WERI-Rb-1 (cell line): ENCODE measurements around the gene STXBP5.

ENCODE experiments used
- DNase-seq: peaks from one replicate; pipeline ENCODE4 v3.0.0-alpha.2; 2020
- H3K27ac ChIP-seq: fragments of 250-450 bp; sonication (Bioruptor Pico); 2 replicates; pipeline ENCODE4 v1.5.1; 2020; ENCODE audit warnings: mild to moderate bottlenecking, moderate library complexity
- H3K27me3 ChIP-seq: fragments of 250-450 bp; sonication (Bioruptor Pico); 2 replicates; pipeline ENCODE4 v1.5.1; 2021; ENCODE audit warnings: mild to moderate bottlenecking, low read depth, moderate library complexity; ENCODE audit not compliant: insufficient read depth, severe bottlenecking
- H3K36me3 ChIP-seq: fragments of 250-450 bp; sonication (Bioruptor Pico); 2 replicates; pipeline ENCODE4 v1.5.1; 2020; ENCODE audit warnings: mild to moderate bottlenecking, moderate library complexity
- H3K4me3 ChIP-seq: 2 replicates; pipeline ENCODE4 v1.5.1; 2011; ENCODE audit warnings: low read depth, mild to moderate bottlenecking, control low read depth, low read length
- H3K9me3 ChIP-seq: fragments of 250-450 bp; sonication (Bioruptor Pico); 2 replicates; pipeline ENCODE4 v1.5.1; 2021; ENCODE audit warnings: mild to moderate bottlenecking, moderate library complexity; ENCODE audit not compliant: severe bottlenecking
- CTCF ChIP-seq: IDR thresholded peaks from 2 replicates; pipeline ENCODE4 v1.5.1; 2011; ENCODE audit warnings: low read depth, mild to moderate bottlenecking, control low read depth, inconsistent platforms, low read length

The STXBP5 gene

GRCh38 chr6:147429794-147430193, 225.6 kb downstream of the STXBP5 start:
- Histone ChIP-seq H3K9me3 (no peaks in the 10 kb centered on the region), H3K27ac (no peak overlapping the region), H3K4me3 (no peak overlapping the region), H3K36me3 (no peaks in the 10 kb centered on the region), H3K27me3 (no peaks in the 10 kb centered on the region)
- TF ChIP-seq CTCF, result no peak
- no peak for DNase-seq

GRCh38 chr6:147430811-147431210, 226.6 kb downstream of the STXBP5 start:
- H3K27ac ChIP-seq, result no peak overlapping the region
- H3K36me3 ChIP-seq, result no peaks in the 10 kb centered on the region
- DNase-seq, result no peak
- H3K27me3 ChIP-seq, result no peaks in the 10 kb centered on the region
- no peak overlapping the region for H3K4me3 ChIP-seq
- no peaks in the 10 kb centered on the region for H3K9me3 ChIP-seq
- no peak for TF ChIP-seq CTCF

GRCh38 chr6:147434076-147434475, 229.9 kb downstream of the STXBP5 start:
- Histone ChIP-seq H3K4me3 (no peak overlapping the region), H3K9me3 (no peaks in the 10 kb centered on the region), H3K27ac (no peak overlapping the region), H3K27me3 (no peaks in the 10 kb centered on the region), H3K36me3 (no peaks in the 10 kb centered on the region)
- DNase-seq, result no peak
- no peak for TF ChIP-seq CTCF

GRCh38 chr6:147434516-147434915, 230.3 kb downstream of the STXBP5 start:
- H3K9me3 ChIP-seq, result no peaks in the 10 kb centered on the region
- no peak for TF ChIP-seq CTCF

GRCh38 chr6:147437615-147438014, 233.4 kb downstream of the STXBP5 start:
- Histone ChIP-seq H3K4me3 (no peak overlapping the region), H3K36me3 (no peaks in the 10 kb centered on the region), H3K27ac (no peak overlapping the region), H3K9me3 (no peaks in the 10 kb centered on the region), H3K27me3 (no peaks in the 10 kb centered on the region)
- no peak for TF ChIP-seq CTCF
- DNase-seq, result no peak

More at GRCh38 chr6:147434516-147434915, 230.3 kb downstream of the STXBP5 start:
- Histone ChIP-seq H3K27ac (no peak overlapping the region), H3K4me3 (no peak overlapping the region), H3K36me3 (no peaks in the 10 kb centered on the region), H3K27me3 (no peaks in the 10 kb centered on the region)
- no peak for DNase-seq

GRCh38 chr6:147438758-147439528, 234.7 kb downstream of the STXBP5 start:
- no peaks in the 10 kb centered on the region for H3K27me3 ChIP-seq
- no peaks in the 10 kb centered on the region for H3K9me3 ChIP-seq
- no peak overlapping the region for H3K27ac ChIP-seq
- no peak for TF ChIP-seq CTCF
- no peaks in the 10 kb centered on the region for H3K36me3 ChIP-seq
- no peak overlapping the region for H3K4me3 ChIP-seq
- no peak for DNase-seq
